GM19372 (cell line): ENCODE data around the gene SLC24A3.

Experiments
- ATAC-seq: cut with Tn5 transposase; IDR thresholded peaks from one replicate; pipeline ENCODE4 v1.9.1; 2021; ENCODE audit warnings: mild to moderate bottlenecking, low read depth, moderate library complexity; ENCODE audit not compliant: unreplicated experiment

The SLC24A3 gene

DNA sequence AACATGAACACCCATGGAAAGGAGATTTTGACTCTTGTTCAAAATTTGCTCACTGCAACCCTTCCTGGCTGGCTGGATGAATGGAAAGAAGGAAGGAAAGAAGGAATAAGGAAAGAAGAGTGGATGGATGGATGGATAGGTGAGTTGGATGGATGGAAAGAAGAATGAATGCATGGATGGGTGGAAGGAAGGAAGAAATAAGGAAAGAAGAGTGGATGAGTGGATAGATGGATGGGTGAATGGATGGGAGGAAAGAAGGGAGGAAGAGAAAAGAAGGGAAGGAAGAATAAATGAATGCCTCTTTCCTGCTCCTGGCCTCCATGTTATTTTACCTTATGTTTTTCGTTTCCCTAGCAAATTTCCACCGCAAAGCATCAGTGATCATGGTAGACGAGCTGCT, 471.4 kb downstream of the SLC24A3 start:
- no peak for ATAC-seq

DNA sequence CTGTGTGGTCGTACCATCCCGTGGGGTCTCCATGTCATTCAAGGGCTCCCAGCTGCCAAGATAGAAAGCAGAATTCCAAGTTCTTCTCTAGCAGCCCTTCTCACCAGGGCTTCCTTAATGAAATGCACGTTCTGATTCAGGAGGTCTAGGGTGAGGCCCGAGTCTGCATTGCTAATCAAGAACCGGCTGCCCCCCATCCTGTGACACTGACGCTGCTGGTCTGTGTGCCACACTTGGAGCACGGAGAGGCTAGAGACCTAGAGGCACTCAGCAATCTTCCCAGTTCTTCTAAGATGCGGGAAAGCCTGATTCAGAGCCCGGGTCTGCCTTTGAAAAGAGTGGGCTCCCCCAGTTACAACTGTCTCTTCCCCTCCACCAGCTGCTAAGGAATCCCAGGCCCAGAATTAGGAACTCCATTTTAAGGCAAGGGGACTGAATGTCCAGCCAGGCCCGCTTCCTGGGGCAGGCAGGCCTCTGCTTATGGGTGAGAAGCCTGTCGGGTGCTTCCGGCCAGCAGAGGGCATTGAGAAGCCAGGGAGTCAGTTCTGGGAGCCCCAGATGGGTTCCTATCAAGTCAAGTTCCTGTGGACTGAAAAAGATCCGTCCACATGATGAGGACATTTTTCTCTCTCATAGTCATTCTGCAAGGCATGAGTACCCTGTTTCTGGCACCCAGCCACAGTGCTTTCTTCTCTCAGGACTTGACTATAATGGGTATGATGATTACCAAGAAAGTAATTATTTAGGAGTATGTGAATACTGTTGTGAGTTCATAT, 475.8 kb downstream of the SLC24A3 start:
- no peak for ATAC-seq

DNA sequence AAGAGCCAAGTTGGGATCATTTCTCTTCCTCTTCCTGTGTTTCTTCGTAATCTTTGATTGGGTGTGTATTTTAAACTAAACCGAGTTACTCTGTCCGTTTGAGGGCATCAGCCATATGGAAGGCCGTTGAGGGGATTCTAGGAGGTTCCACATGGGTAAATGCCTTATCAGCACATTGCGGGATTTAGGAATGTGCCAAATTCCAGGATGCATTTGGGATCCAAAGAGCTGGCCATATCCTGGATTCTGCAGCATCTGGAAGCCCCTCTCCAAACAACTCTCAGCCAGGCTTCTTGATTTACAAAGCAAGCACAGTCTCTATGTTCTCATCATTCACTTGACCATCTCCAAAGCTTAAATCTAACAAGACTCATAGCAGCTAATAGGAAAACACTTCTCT, 478.0 kb downstream of the SLC24A3 start:
- ATAC-seq = no peak

DNA sequence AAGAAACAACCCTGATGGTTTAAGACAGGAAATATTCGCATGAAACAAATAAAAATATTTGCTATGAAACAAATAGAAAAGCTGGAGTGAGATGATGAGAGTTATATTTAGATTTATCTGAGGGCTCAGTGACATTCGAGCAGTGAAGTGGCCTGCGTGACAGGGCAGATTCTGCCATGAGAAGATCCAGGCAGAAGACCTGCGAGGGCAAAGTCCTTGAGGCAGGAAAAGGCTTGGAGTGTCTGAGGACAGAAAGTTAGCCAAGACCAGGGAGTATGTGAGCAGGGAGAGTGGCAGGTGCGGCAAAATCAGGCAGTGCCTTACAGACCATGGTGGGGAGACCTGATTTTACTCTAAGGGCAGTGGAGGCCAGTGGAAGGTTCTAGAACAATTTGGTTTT, 478.7 kb downstream of the SLC24A3 start:
- ATAC-seq = no peak

DNA sequence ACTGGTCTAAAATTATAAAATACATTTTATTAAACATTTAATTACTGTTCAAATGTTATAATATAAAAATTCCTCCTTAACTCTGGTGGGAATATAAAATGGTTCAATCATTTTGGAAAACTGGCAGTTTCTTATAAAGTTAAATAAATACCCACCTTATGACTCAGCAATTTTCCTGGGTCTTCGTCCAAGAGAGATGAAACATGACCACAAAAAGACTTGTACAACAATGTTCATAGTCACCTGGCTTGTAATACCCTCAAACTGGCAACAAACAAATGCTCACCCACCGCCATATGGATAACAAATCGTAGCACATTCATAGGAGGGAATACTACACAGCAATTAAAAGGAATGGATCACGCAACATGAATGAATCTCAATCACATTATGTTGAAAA, 479.7 kb downstream of the SLC24A3 start:
- ATAC-seq = no peak

DNA sequence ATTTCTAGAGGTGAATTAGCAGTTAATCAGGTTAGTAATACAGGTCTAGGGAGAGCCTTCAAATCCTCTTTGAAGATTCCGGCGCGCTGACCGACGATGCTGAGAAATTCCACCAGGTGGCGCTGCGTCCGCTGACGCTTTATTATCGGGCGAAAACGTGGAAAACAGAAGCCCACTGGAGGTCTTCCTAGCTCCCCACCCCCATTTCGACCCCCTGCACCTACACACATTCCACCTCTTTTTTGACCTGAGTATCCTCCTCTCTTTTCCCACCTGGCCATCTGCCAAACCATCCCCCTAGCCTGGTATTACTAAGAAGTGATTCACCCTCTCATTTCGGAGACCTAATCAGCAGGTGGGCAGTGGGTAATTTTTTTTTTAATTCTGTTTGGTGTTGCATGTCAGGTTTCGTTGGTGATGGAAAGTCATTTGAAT, 480.3 kb downstream of the SLC24A3 start:
- no peak for ATAC-seq

DNA sequence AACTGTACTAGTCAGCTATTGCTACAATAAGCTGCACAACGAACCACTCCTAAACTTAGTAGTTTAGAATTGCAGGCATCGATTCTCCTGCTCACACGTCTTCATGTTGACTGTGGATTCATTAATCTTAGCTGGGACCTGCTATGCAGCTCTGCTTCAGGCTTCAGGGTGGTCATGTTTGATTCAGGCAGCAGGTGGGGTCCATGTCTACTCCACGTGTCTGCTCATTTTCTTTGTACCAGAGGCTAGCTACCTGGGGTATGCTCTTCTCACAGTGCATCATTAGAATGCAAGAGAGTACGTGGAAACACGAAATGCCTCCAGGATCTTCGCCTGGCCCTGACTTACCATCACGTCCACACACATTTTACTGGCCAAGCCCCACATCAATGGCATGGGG, 481.1 kb downstream of the SLC24A3 start:
- no peak for ATAC-seq

DNA sequence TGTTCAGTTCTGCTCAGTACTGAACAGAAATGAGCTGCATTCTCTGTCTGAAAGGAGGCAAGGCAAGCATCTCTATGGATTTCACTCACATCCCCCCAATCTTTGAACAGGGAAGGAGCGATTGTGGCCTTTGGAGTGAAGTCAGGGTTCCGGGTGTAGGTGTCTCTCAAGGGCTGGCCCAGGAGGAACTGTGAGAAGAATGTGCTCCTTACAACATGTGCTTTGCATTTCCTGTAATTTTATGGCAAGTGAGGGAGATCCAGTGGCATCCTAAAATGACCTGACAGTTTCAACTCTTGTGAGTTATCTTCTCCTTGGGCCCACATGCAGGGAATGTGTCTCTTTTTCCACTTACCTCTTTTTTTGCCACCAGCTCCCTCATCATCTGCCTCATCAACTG, 482.6 kb downstream of the SLC24A3 start:
- no peak for ATAC-seq

DNA sequence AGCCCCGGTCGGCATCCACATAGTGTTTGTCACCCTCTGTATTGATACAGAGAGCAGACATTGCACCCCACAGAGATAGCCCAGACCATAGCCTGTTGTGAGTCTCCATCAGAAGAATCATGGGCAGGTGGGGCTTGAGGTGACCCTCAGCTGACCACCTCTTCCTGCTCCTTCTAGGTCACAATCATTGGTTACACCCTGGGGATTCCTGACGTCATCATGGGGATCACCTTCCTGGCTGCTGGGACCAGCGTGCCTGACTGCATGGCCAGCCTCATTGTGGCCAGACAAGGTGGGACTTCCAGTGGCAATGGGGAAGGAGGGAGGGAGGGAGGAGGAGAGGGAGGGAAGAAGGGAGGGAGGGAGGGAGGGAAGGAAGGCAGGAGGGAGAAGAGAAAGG, 484.2 kb downstream of the SLC24A3 start:
- ATAC-seq = no peak

DNA sequence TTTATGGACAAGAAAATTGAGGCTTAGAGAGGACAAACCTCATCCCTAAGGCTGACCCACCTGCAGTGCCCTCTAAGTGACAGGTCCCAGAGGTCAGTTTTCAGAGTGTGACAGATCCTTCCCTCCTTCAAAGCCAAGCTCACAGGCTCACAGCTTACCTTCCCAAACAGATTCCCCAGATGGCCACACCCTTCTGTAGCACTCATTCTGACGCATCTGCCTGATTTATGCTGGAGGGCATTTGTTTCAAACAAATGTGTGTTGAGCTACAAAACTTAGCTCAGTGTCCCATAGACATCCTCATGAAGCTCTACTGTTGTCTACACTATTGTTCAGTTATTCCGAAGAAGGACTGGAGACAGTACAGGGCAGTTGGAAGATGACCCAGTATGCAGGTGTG, 485.0 kb downstream of the SLC24A3 start:
- ATAC-seq = no peak

DNA sequence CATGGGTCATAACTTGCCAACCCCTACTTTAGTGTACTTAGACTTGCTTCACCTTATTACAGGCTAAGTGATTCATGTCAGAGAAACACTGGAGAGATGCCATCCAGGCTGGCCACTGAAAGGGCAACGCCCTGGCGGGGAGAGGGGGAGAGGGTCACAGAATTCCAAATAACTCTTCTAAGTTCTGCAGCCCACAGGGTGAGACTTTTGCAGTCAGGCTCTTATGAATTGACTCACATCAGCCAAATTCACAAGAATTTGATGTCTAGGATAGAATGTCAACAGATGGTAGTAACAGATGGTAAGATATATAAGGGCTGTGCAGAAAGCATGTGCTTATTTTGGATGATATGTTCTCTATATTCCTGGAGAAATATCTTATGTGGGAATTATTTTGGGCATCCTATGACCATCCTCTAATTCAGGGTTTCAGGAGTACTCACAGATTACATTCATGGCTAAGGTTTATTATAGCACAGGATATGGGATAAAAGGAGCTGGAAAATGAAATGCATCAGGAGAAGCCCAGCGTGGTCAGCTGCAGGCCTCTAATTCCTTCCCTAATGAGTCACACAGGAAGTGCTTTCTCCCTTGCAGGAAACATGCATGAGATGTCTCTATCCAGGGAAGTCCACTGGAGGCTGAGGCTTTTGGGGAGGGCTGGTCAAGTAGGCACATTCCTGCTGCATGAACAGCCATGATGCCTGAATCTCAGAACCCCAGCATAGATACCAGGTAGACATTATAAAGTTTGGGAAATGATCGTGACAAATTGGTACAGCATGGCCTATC, 486.9 kb downstream of the SLC24A3 start:
- no peak for ATAC-seq

DNA sequence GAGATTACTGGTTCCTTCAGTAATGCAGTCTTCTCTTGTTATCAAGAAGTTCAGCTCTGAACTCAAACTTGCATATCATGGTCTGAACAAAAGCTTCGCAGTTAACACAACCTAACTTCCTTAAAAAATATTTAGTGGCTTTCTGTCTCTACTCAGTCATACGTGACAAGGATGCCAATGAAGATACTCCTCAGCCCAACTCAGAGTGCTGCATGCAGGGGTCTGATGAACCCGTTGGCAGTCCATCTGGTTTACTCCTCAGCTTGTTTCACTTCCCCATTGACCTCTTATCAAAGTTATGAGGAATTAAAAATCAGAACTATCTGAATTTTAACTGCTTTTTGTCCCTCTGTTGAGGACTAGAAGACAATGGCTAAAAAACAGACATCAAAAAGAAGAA, 489.0 kb downstream of the SLC24A3 start:
- ATAC-seq = no peak

DNA sequence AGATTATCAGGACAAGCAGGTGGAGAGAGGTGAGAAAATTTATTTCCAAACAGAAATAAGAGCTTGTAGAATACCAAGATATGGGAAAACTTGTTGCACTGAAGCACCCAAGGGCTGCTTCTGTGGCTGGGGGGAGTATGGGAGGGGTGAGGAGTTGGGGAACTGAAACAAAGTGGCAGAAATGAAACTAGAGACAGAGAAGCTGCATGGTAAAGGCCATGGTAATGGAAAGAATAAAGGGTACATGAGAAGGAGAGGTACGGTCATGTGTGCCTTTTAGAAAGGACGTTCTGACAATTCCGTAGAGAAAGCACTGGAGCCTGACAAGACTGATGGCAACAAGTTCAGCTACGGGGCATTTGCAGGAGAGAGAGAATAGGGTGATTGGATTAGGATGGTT, 494.0 kb downstream of the SLC24A3 start:
- peak; percentile 78 for ATAC-seq

DNA sequence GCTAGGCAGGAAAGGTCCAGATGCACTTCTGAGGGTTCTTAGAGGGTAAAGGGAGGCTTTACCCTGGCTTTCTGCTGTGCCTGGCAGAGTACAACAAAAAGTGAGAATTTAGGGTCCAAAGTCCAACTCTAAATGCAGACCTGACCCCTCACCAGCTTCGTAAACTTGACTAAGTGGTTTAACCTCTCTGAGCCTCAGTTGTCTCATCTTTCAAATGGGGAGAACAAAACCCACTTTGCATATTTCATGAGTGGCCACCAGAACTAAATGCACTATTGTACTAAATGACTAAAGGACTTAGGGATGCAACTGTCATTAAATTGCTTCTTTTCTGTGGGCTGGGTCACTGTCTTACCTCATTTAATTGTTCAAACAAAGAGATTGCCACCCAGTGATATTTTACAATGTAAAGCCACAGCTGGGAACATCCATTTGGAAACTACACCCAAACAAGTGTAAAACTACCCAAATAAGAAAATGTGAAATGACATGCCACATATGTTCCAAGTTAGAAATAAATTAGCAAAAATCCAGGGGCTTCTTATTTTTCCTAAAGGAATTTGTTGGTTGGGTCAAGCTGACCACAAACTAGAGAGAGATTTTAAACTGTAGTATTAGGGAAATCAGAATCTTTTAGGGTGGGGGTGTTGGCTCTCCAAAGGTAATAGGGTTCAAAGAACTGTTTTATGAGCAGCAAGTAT, 497.3 kb downstream of the SLC24A3 start:
- ATAC-seq = no peak

DNA sequence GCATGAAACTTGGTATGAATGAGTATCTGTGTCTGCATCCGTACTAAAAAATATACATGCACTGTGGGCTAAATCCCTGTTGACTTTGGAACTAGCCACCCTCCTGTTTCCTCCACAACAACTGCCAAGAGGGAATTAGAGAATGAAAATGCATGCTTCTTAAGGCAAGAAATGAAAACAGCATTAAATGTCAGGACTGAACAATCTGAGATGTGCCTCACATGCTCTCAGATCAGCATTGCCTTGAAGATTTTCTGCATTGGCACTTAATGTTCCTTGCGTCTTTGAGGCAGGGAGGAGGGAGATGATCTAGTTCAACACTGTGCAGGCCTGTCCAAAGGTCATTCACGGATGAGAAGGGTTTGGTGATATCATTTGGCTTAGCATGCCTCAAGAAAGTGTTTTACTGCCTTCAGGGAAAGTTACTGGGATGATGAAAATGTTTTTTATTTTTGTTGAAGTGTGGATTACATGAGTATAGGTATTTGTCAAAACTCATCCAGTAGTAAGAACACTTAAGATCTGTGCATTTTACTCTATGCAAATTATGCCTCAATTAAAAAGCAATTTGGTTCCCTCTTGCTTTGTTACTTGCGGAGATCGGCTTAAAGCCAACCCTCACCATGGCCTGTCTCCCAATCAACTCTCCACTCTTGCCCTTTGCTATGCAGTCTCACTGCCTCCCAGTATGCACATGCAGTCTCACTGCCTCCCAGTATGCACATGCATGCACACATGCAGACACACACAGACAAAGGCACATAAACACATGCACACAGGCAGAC, 498.1 kb downstream of the SLC24A3 start:
- ATAC-seq = no peak

DNA sequence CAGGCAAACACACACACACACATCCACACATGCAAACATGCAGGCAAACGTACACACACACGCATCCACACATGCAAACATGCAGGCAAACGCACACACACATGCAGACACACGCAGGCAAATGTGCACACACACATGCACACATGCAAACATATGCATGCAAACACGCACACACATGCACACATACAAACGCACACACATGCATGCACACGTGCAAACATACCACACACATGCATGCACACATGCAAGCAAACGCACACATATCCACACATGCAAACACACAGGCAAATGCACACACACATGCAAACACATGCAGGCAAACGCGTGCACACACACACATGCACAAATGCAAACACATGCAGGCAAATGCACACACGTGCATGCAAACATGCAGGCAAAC, 498.7 kb downstream of the SLC24A3 start:
- ATAC-seq = no peak

DNA sequence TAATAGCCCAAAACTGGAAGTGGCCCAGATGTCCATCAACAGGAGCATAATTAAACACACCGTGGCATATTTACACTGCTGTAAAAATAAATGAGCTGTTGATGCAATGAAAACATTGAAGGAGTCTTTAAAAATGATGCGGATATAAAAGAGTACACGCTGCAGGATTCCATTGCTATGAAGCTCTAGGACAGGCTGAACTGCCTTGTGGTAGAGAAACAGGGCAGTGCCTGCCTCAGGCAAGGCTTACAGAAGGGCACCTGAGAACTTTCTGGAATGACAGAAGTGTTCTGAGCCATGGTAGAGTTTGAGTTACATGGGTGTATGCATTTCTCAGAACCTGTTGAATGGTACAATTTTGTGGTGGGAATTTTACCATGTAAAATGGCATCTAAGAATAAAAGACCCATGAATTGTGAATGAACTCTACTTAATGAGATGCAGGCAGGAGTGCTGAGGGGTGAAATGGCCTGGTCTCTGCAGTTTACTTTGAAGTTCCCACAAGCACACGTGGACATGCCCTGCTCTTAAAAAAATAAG, 500.3 kb downstream of the SLC24A3 start:
- no peak for ATAC-seq

DNA sequence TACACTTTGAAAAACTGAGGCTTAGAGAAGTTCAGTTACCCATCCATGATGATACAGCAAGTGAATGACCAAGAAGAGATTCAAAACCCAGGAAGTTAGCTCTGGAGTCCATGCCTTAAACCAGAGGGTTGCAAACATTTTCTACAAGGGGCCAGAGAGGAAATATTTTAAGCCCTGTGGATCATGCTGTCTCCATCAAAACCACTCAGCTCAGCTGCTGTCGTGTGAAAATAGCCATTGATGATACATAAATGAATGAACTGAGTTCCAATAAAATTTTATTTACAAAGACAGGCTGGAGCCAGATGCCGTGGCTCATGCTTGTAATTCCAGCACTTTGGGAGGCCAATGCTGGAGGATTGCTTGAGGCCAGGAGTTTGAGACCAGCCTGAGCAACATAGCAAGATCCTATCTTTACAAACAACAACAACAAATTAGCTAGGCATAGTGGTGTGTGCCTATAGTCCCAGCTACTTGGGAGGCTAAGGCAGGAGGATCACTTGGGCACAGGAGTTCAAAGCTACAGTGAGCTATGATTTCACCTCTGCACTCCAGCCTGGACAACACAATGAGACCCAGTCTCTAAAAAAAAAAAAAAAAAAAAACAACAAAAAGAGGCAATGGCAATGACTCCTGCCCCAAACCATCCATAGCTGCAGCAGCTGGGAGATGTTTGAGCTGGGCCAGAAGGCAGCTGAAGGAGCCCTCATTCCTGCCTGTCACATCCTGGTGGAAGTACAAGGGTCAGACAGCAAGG, 501.6 kb downstream of the SLC24A3 start:
- ATAC-seq = no peak

DNA sequence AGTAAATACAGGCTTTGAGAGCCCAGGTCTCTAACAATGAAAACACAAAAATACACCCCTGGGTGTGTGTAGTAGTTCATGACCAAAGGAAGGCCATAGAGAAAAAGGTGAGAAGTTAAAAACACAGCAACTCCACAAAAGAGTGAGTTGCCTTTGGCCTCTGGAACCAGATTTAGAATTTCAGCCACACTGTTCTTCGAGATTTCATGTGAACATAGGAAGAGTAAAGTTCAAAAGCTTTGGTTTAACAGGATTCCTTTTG, 502.1 kb downstream of the SLC24A3 start:
- ATAC-seq = no peak

DNA sequence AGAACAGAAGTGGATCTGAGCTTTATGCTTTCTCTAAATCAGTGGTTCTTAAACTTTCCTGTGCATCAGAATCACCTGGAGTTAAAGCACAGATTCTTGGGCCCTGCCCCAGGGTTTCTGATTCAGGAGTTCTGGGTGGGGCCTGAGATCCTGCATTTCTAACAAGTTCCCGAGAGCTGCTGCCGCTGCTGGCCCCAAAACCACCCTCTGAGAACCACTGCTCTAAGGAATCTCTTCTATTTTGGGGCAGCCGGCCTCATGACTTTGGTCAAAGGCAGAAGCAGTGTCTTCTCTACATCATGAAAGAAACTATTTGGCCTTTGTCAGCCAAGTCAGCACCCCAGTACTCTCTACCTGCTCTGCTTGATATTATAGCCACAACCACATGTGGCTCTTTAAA, 503.5 kb downstream of the SLC24A3 start:
- no peak for ATAC-seq
